HG03103 (cell line): ENCODE data around the gene AFAP1.

Source experiments
- ATAC-seq: cut with Tn5 transposase; IDR thresholded peaks from one replicate; pipeline ENCODE4 v1.9.1; 2021; ENCODE audit warnings: low read depth; ENCODE audit not compliant: unreplicated experiment

Gene AFAP1

DNA sequence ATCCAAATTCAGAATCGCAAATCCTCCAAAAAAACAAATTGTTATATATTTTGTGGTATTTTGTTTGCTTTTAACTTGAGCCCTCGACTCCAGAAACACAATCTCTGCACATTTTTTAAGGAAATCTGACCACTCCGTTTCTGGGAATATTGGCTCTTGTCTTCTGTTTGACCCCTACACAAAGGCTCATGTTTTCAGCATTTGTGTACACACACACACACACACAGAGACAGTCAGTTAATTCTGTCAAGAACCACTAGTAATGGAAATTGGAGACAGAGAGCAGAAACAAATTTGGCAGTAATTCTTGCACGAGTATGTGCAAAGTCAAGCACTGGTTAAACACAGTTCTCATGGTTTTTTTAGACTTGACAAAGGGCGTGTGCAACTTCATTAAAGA, 115.4 kb downstream of the AFAP1 start:
- no peak for ATAC-seq

DNA sequence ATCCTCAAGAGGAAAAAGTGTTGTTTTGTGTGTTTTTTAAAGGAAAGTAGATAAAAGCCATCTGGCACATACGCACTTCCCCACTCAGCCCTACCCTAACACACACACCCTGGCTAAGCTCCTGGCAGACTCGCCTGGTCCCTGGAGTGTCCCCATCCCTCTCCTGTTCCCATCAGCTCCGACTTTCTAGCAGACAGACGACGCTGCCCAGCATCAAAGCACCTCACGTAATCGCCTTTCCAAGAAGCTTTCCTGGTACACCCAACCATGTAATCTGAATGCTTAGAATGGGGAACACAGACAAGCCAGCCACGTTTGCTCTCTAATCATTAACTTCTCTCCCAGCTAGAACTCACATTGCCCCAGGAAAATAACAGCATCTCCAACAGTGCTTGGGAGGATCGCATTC, 116.2 kb downstream of the AFAP1 start:
- no peak for ATAC-seq

DNA sequence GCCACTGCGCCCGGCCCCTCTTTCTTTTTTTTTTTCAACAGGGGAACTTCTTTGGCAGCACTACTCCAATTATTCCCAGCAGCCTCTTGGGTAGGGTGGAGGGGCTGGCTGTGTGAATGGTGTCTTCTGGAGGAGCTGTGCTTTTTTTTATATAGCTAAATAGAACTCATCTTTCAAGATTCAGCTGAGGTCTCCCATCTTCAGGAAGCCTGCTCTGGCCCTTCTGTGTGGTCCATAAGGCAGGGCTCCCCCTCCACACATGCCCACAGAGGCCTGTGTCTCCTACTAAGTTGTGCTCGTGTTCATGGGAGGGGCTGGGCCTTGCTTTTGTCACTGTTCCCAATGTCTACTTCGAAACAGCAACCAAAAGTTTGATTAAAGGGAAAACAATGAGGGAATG, 116.8 kb downstream of the AFAP1 start:
- ATAC-seq: no peak

DNA sequence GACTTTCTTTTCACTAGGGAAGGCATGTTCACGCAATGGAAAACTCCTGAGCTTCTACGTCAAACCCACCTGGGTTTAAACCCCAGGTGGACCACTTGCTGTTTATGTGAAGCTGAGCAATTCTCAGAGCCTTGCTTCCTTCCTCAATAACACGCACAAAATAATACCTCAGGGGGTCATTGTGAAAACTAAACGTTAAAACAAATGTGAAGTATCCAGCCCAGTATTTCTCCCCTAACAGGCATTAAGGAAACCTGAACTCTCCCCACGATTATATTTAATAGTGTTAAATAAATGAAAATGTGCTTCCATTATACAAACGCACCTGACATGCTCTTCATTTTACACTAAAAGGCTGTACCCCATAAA, 117.5 kb downstream of the AFAP1 start:
- ATAC-seq: no peak

DNA sequence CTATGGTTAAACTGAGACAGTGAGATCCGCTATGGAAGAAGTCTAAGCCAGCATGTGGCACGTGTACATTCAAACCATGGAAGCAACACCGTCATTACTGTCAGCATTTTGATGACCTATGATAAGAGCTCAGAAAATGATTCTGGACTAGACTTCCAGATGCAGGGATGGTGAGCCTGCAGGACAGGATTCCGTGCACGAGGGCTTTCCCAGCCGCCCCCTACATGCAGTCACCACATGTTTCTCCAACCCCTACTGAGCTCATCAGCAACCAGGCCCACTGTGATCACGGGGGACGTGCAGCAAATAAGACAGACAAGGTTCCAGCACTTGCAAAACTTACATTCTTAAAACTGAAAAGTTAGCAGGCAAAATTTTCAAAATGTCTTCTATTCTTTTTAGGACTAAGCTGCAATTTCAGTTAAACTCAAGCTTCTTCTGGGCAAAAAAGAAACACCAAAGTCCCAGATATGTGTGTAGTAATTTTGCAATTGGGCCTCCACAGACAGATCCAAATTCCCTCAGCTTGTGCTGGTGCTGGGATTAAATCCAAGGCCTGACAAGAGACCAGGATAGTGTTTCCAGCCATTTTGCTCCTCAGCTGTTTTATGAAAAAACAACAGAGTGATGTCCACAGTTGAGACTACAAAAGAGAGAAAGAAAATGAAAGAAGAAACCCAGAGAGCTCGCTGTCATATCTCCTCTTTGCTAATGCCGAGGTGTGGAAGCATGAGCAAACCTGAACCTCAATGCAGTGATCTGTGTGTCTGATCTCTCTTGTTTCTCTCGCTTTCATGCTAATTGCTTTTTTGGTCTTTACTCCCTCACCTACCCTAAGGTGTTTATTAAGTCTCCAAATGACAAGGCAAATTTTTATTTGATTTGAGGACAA, 118.2 kb downstream of the AFAP1 start:
- ATAC-seq: no peak

DNA sequence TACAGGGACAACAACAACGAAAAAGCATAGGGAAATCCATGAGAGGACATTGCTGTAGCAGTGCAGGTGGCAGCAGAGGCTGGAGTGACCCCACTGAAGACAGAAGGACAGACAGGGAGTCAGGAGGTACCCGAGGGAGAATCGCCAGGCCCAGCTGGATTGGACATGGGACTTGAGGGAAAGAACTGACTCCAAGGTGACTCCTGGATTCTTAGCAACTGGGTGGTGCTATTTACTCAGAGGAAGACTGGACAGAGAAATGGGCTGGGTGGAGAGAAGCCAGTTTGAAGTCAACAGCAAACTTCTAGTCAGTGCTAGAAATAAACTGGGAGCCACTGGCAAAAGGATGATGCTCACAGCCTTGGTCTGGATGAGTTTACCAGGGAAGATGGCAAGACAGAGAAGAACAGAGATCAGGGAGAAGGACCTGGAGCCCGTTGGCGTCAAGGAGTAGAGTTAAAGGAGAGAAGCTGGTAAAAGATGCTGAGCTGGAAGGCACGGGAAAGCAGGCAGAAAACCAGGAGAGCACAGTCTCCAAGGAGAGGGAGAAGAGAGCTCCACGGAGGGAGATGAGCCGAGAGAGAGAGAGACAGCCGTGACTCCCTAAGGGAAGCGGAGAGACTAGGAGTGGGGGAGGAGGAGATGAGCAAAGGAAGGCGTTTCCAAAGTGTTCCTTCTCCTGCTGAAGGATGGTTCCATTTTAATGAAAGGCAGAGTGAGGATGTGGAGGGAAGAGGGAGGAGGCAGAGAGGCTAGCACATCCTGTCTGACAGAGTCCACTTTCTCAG, 119.4 kb downstream of the AFAP1 start:
- no peak for ATAC-seq

DNA sequence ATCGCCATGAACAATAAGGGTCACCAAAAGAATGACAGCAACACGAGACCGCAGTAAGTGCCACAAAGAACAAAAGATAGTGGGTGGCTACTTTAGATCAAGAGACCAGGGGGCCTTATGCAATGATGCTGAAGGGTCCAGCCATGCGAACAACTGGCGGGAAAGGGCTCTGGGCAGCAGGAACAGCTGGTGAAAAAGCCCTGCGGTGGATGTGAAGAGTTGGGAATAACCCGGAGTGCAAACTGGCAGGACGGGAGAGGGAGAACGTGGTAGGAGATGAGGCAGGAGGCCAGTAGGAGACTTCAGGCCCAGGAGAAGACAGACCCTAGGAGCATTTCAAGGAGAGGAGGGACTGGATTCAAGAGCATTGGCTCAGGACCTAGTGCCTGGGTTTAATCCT, 120.2 kb downstream of the AFAP1 start:
- no peak for ATAC-seq

DNA sequence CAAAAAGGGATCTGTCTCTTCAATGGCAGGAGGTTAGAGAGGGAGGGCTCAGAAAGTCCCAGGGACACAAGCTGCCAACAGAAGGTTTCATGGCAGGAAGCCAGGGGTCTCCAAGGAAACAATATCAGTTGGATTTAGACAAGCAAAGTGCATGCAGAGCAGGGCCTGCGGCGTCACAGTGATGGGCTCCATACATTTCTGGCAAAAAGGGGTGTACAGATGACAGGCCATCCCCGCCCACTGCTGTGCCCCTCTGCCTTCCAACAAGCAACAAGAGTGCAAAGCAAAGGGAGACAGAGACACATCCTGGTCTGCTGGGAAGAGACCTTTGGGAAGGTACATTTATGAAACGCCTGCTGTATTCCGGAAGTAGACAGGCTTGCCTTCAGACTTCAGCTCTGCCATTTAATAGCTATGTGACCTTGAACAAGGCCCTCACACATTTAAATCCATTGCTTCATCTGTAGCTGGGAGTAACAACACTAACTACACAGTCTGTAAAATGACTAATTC, 121.2 kb downstream of the AFAP1 start:
- no peak for ATAC-seq

DNA sequence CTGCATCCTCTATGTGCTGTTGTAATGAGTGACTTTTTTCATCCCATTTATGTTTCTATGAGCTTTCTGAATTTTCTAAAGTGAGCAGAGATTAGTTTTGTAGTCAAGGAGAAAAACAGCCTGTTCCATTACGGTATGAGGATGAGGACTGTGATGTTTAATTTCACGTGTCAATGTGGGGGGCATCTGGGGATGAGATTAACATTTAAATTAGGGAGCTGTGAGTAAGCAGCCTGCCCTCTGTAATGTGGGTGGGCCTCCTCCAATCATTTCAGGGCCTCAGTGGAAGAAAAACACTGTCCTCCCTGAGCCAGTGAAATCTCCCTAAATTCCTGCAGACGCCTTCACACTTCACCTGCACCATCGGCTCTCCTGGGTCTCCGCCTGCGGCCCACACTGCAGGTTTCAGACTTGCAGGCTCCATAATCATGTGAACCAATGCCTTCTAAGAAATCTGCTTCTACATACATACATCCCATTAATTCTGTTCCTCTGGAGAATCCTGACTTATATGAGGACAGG, 121.7 kb downstream of the AFAP1 start:
- ATAC-seq: no peak

DNA sequence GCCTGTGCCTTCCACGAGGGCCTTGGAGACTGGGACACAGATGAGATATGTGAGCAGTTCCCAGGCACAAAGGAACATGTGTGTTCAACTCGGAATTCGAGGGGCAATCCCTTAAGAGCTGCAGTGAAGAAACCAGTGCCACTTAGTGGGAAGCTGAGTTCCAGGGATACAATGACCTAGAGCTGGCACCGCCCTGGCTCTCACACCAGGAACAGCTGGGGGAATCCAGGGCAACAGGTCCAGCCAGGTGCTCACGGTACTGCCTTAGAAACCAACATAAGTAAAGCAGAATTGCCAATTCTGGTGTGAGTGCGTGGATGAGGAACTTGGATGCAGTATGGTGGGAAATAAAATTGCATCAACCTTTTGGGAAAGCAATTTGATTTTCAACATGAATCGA, 122.9 kb downstream of the AFAP1 start:
- ATAC-seq: no peak

DNA sequence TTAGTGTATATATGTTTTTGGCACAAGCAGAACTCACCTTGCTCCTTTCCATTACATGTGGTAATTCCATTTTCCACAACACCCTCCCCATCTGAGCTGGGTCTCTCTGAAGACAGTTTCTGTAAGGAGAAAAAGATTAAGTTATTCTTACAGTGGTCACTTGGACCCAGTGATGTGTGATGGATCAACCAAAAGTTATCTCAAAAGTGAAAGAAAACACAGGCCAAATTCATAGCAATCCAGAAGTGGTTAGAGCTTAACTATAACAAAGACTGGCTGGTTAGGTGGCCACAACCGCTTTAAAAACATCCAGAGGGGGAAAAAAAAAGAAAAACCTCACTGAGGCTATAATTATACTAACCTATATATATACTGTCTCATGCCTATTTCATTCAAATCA, 123.7 kb downstream of the AFAP1 start:
- ATAC-seq: no peak

DNA sequence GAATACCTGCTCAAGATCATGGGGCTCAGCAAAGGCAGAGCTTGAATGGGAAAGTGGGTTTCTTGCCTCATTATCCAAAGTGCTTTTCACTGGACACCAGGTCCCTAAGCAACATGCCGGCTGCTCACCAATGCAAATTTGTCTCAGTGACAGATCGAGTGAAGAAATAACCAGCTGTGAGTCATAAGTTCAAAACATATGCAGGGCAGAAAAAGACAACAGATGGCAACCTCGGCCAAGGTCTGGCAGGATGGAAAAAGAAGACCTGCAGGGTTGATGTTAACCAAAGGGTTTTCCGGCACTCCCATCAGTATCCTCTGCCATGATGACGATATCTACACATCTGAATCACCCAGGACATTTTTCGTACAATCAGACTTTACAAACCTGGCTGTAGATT, 124.1 kb downstream of the AFAP1 start:
- ATAC-seq: no peak

DNA sequence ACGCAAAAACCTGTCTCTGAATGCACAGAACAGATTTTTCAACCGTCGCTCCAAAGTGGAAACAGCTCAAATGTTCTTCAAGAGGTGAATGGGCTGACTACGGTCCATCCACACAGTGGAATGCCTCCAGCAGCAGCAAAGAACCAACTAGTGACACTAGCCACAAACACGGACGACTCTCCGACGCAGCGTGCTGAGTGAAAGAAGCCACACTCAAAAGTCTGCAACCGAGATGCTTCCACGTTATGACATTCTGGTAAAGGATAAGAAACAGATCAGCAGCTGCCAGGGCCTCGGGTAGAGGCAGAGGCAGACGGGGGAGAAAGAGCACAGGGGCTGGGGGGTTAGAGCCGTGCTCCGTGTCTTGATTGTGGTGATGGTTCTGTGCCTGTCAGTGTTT, 125.2 kb downstream of the AFAP1 start:
- no peak for ATAC-seq

DNA sequence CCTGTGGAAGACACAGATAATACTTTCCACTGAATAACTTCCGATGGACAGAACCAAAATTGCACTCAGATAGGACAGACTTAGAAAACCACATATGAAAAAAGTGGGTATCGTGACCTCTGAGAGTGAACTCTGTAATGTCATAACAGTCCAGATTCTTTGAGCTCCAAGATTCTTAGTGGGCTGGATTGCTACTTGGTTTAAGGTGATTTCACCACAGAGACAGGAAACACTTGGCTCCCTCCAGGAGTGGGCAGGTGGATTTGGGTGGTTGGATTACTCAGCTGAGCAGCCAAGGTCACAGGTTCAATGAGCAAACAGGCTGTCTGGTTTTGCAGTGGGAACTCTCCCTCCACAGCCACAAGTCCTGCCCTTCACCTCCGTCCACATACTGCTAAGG, 126.0 kb downstream of the AFAP1 start:
- no peak for ATAC-seq

DNA sequence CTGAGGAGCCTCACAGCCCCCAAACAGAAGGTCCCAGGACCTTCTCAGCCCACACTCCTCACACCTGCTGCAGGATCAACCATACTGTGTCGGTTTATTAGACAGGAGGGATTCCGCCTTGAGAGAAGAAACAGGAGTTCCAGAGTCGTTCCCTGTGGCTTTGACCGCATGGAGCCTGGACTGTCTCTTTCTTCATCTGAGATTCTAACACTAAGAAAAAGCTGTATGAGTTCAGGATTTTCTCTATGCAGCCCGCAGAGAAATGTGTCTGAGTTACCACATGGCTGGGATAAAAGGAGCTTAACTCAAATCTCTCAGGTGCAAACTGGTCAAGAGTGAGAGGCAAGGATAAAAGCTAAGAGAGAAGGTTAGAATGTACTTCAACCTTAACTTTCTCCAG, 126.7 kb downstream of the AFAP1 start:
- no peak for ATAC-seq

DNA sequence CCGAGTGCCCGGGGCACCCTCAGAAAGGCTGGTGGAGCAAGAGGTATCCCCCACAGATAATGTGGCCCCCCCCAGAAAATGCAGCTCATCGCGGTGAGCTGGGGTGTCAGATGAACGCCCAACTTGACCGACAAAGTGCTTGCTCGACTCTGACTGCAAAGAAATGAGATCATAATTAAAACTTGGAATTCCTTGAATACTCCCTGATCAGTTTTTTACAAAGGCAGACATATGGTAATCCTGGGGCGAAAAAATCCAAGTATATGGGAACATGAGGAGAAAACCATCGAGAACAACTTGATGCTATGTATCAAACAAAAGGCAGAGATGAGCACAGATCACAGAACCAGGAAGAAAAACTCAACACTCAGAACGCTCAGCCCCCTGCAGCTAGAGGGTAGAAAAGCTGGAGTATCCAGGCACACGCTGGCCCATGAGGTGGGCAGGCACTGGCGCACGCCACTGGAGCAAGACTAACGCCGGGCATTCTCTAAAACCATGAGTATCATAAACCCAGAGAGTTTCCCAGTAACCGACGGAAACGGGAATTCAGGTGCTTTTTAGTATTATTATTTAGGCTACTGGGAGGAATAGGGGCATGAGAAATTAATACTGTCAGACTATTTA, 127.3 kb downstream of the AFAP1 start:
- no peak for ATAC-seq

DNA sequence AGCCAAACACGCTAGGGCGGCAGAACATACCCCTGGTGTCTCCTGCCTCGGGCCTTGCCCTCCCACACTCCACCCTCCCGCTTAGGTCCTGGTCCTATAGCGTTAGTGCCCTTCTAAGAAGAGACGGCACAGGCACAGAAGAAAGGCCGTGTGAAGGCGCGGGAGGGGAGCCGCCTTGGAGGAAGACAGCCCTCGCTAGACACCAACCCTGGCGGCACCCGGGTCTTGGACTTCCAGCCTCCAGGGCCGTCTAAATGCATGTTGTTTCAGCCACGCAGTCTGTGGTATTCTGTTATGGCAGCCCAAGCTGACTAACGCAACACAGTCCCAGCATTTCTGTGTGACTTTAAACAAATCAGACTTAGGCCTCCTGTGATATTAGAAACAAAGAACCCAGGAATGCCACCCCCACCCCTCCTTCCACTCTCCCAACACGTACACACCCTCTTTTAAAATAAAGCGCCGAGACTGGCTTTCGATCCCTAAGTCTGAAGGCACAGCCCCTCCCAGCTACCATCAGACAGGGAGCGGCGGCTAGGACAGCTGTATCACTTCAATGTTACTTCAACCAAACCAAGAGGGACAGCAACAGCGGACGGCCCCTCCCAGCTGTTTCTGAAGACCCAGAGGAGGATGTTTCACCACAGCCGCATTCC, 128.0 kb downstream of the AFAP1 start:
- ATAC-seq: no peak

DNA sequence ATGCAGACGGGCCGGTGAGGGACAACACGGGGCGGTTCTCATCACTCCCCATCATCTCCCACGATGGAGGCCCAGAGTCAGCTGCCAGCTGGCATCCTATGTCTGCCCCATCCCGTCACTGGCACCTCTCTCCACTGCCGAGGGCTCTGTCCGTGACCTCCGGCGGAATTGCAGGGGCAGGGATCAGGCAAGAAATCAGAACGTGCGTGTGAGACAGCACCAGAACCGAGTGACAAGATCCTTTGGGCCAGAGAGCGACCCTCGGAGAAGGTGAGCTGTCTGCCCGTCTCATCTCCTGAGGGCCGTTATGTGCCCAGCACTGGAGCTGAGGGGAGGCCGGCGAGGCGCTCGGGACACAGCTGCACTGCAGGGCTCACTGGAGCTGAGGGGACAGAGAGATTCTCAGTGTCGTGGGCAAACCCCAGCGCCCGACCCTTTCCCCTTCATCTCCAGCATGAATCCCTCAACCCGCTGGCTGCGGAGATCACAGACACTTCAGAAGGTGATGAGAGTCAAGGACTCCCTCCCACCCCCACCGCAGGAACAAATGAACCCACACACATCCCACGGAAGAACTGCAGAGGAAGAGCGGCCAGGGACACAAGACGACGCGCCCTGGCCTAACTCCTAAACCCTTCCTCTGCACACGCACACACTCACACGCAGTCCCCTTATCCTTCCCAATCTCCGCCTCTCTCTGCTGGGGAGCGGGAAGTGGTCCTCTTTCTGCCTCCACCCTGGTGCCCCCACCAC, 128.7 kb downstream of the AFAP1 start:
- ATAC-seq: no peak

DNA sequence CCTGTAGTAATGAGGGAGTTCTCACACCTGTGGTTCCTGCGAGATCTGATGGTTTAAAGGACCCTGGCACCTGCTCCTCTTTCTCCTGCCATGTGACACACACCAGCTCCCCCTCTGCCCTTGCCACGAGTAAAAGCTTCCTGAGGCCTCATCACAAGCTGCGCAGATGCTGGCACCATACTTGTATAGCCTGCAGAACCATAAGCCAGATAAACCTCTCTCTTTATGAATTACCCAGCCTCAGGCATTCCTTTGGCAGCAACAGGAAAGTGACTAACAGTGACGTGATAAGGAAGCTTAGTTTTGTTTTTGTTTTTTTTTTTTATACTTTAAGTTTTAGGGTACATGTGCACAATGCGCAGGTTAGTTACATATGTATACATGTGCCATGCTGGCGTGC, 130.9 kb downstream of the AFAP1 start:
- no peak for ATAC-seq

DNA sequence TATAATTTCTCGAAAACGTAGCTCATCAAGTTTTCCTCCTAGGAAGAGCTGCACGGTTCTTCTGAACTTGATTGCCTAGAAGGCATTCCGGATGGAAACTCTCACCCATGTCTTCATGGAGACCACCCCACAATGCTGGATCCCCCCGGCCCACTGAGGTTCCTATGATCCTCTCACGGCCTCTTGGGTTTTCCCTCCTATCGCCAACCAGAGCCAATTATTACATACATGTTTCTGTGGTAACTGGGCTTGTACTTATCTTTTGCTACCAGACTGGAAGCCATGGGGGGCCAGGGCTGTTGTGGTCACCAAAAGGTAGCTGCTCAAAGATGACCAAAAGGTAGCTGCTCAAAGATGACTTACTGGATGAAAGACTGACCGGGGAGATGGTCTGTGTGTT, 131.5 kb downstream of the AFAP1 start:
- ATAC-seq: no peak
